Neural progenitor cell (in vitro differentiated cells): ENCODE data around the gene ADGRV1.

Source experiments
- EZH2 ChIP-seq: fragments of 200-600 bp; sonication (generic); IDR thresholded peaks from 2 replicates; pipeline ENCODE4 v1.6.1; 2017; ENCODE audit warnings: antibody characterized with exemption, mild to moderate bottlenecking, moderate library complexity
- TF ChIP-seq, protein P1 (sequence below): fragments of 200-600 bp; sonication (generic); IDR thresholded peaks from 2 replicates; pipeline ENCODE4 v1.5.1; 2017; ENCODE audit warnings: antibody characterized with exemption, mild to moderate bottlenecking

DNA sequence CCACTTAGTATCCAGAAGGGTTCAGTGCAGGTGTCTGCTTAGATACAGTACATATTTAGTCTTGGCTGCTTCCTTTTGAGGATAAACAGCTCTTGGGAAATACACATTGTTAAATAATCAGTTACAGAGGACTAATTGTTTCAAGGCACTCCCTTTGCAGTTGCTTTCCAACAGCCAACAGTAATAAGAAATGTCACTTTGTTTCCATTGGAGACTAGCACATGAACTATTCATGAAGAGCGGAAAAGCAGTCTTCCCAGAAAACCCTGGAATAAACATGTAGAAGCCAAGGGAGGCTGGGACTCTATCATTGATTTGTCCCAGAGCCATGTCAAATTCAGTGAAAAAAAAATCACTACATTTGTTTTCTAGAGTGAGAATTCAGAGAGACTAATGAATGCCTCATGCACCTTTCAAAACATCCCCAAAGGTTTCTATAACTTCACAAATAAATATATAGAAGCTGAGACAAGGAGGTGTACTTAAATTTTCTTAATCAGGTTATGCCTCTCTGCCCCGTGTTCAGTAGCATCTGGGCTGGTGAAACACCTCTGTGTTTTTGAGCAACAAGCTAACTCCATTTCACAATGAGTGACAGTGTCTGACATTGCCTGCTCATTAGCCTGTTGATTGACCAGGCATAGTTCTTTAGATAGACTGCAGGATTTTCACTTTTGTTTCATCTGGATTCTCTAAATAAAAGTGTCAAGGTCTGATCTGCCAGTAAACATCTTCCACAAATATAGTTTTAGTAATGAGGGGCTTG is 553.1 kb downstream of the ADGRV1 start:
- TF ChIP-seq, protein P1, sequence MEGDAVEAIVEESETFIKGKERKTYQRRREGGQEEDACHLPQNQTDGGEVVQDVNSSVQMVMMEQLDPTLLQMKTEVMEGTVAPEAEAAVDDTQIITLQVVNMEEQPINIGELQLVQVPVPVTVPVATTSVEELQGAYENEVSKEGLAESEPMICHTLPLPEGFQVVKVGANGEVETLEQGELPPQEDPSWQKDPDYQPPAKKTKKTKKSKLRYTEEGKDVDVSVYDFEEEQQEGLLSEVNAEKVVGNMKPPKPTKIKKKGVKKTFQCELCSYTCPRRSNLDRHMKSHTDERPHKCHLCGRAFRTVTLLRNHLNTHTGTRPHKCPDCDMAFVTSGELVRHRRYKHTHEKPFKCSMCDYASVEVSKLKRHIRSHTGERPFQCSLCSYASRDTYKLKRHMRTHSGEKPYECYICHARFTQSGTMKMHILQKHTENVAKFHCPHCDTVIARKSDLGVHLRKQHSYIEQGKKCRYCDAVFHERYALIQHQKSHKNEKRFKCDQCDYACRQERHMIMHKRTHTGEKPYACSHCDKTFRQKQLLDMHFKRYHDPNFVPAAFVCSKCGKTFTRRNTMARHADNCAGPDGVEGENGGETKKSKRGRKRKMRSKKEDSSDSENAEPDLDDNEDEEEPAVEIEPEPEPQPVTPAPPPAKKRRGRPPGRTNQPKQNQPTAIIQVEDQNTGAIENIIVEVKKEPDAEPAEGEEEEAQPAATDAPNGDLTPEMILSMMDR: no peak
- no peak for TF ChIP-seq EZH2
